ENCODE data around the gene TPRX2. TPM values are rescaled to one million over a fixed set of nuclear protein-coding genes. Genes with fewer than 3 reads are reported as not detected.
"Not testable (repeated sequence)": the region's sequence is repeated elsewhere in the genome, so short reads cannot be mapped to it uniquely, and the experiment has no call there.

Gene TPRX2
- total RNA-seq (2021) (not detected in 2 replicates), Bru-seq, nascent RNA (not detected), BruChase-seq, experiment 1, labeled RNA remaining after a 2-hour chase (not detected), BruChase-seq, experiment 2, labeled RNA remaining after a 6-hour chase (not detected)
- long read RNA-seq, result 0 reads

GRCh38 chr19:47858646-47859285 is at the start of gene TPRX2:
TSS of gene TPRX2 (plus strand) at chr19:47859235. CDS start at chr19:47859247, 12 bp downstream.
- H3K4me1 ChIP-seq (ENCODE audit: insufficient read depth, low read length, poor library complexity, severe bottlenecking); BruUV-seq (replicated peaks); H3K9me3 ChIP-seq (ENCODE audit: low read depth, low read length, poor library complexity, severe bottlenecking); H3K27me3 ChIP-seq (replicated peaks; ENCODE audit: insufficient read depth, low read depth, low read length, poor library complexity); POLR2A ChIA-PET (ENCODE audit: low non-redundant PET); DNase-seq (ENCODE audit: low spot score); H3K27ac ChIP-seq (ENCODE audit: low read depth, low read length, poor library complexity, severe bottlenecking); CTCF ChIA-PET; intact Hi-C loops (cut with micrococcal nuclease; ENCODE audit: unreplicated experiment); H3K4me3 ChIP-seq (ENCODE audit: low read depth, low read length, poor library complexity, severe bottlenecking); H3K36me3 ChIP-seq (ENCODE audit: insufficient read depth, low read length, poor library complexity, severe bottlenecking): not testable (repeated sequence)

GRCh38 chr19:47813304-47813994 is 45.6 kb upstream of the TPRX2 start:
- ChIA-PET CTCF (no interaction called here), POLR2A (ENCODE audit: low non-redundant PET) (no interaction called here)
- Histone ChIP-seq H3K36me3 (ENCODE audit: insufficient read depth, low read length, poor library complexity, severe bottlenecking) (no peaks in the 10 kb centered on the region), H3K9me3 (ENCODE audit: low read depth, low read length, poor library complexity, severe bottlenecking) (no peaks in the 10 kb centered on the region), H3K27me3 (replicated peaks; ENCODE audit: insufficient read depth, low read depth, low read length, poor library complexity) (no peaks in the 10 kb centered on the region), H3K4me1 (ENCODE audit: insufficient read depth, low read length, poor library complexity, severe bottlenecking) (no peaks in the 10 kb centered on the region), H3K27ac (ENCODE audit: low read depth, low read length, poor library complexity, severe bottlenecking) (no peak overlapping the region), H3K4me3 (ENCODE audit: low read depth, low read length, poor library complexity, severe bottlenecking) (no peak overlapping the region)
- intact Hi-C loops (cut with micrococcal nuclease; ENCODE audit: unreplicated experiment), result loop anchor here (1.0 kb wide), 1 partner anchor 50 kb away; no protein-coding TSS in a partner anchor
- peak; percentile 82 for DNase-seq (ENCODE audit: low spot score)
- TF ChIP-seq EZH2 (IDR thresholded peaks at IDR 0.05; ENCODE audit: borderline replicate concordance, low read depth, low read length, poor library complexity, severe bottlenecking), result no peak
- TF ChIP-seq CTCF (conservative IDR thresholded peaks at IDR 0.05; ENCODE audit: low read depth, low read length), result peak; percentile 70
- no TSS peak for BruUV-seq (replicated peaks)

- POLR2A ChIA-PET (ENCODE audit: low non-redundant PET), result no interaction called here
- DNase-seq (ENCODE audit: low spot score), result no peak
- no peak overlapping the region for H3K4me3 ChIP-seq (ENCODE audit: low read depth, low read length, poor library complexity, severe bottlenecking)
- H3K4me1 ChIP-seq (ENCODE audit: insufficient read depth, low read length, poor library complexity, severe bottlenecking), result no peaks in the 10 kb centered on the region
- BruUV-seq (replicated peaks), result no TSS peak
- no peak for TF ChIP-seq EZH2 (IDR thresholded peaks at IDR 0.05; ENCODE audit: borderline replicate concordance, low read depth, low read length, poor library complexity, severe bottlenecking)
- TF ChIP-seq CTCF (conservative IDR thresholded peaks at IDR 0.05; ENCODE audit: low read depth, low read length), result no peak
- CTCF ChIA-PET, result no interaction called here
- no peaks in the 10 kb centered on the region for H3K27me3 ChIP-seq (replicated peaks; ENCODE audit: insufficient read depth, low read depth, low read length, poor library complexity)
- intact Hi-C loops (cut with micrococcal nuclease; ENCODE audit: unreplicated experiment), result loop anchor here (1.0 kb wide), 1 partner anchor 49 kb away; no protein-coding TSS in a partner anchor
- H3K9me3 ChIP-seq (ENCODE audit: low read depth, low read length, poor library complexity, severe bottlenecking), result no peaks in the 10 kb centered on the region
- no peak overlapping the region for H3K27ac ChIP-seq (ENCODE audit: low read depth, low read length, poor library complexity, severe bottlenecking)
- H3K36me3 ChIP-seq (ENCODE audit: insufficient read depth, low read length, poor library complexity, severe bottlenecking), result no peaks in the 10 kb centered on the region
Measured at GRCh38 chr19:47813995-47814328, 45.1 kb upstream of the TPRX2 start.

- H3K36me3 ChIP-seq (ENCODE audit: insufficient read depth, low read length, poor library complexity, severe bottlenecking); DNase-seq (ENCODE audit: low spot score); H3K9me3 ChIP-seq (ENCODE audit: low read depth, low read length, poor library complexity, severe bottlenecking); BruUV-seq (replicated peaks); H3K27me3 ChIP-seq (replicated peaks; ENCODE audit: insufficient read depth, low read depth, low read length, poor library complexity); CTCF ChIA-PET; intact Hi-C loops (cut with micrococcal nuclease; ENCODE audit: unreplicated experiment); H3K4me1 ChIP-seq (ENCODE audit: insufficient read depth, low read length, poor library complexity, severe bottlenecking); H3K27ac ChIP-seq (ENCODE audit: low read depth, low read length, poor library complexity, severe bottlenecking); POLR2A ChIA-PET (ENCODE audit: low non-redundant PET); H3K4me3 ChIP-seq (ENCODE audit: low read depth, low read length, poor library complexity, severe bottlenecking): not testable (repeated sequence)
Measured at GRCh38 chr19:47816270-47816669, 42.8 kb upstream of the TPRX2 start.

GRCh38 chr19:47818221-47818620 is 40.8 kb upstream of the TPRX2 start:
- POLR2A ChIA-PET (ENCODE audit: low non-redundant PET); H3K36me3 ChIP-seq (ENCODE audit: insufficient read depth, low read length, poor library complexity, severe bottlenecking); H3K4me1 ChIP-seq (ENCODE audit: insufficient read depth, low read length, poor library complexity, severe bottlenecking); H3K4me3 ChIP-seq (ENCODE audit: low read depth, low read length, poor library complexity, severe bottlenecking); BruUV-seq (replicated peaks); CTCF ChIA-PET; H3K27me3 ChIP-seq (replicated peaks; ENCODE audit: insufficient read depth, low read depth, low read length, poor library complexity); H3K27ac ChIP-seq (ENCODE audit: low read depth, low read length, poor library complexity, severe bottlenecking); intact Hi-C loops (cut with micrococcal nuclease; ENCODE audit: unreplicated experiment); H3K9me3 ChIP-seq (ENCODE audit: low read depth, low read length, poor library complexity, severe bottlenecking); DNase-seq (ENCODE audit: low spot score): not testable (repeated sequence)
